PC-3 (cell line): ENCODE measurements around the gene NBAS.

Experiments used
- EZH2 ChIP-seq: fragments of 300-600 bp; sonication (generic); IDR thresholded peaks from one replicate; pipeline ENCODE4 v1.6.1; 2017; ENCODE audit warnings: antibody characterized with exemption, mild to moderate bottlenecking, low read length; ENCODE audit not compliant: unreplicated experiment
- TF ChIP-seq, protein P1 (sequence below): fragments of 300-600 bp; sonication (generic); conservative IDR thresholded peaks from 2 replicates; pipeline ENCODE4 v1.5.1; 2017; ENCODE audit warnings: antibody characterized with exemption, low read depth, mild to moderate bottlenecking, low read length

DNA sequence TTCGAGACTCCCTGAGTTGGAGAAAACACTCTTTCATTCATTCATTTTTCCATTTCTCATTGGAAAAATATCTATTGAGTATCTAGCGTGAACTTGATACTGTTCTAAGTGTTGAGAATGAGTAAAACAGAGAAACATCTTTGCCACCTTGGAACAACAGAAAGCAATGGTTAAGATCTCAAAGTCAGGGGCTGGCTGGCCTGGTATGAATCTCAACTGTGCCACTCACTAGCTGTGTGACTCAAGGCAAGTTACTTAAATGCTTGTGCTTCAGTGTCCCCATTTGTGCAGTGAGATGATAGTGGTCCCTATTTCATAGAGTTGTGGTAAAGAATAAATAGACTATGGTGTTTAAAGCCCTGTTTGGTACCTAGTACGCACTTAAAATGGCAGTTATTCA, 415.2 kb downstream of the NBAS start:
- TF ChIP-seq, protein P1, sequence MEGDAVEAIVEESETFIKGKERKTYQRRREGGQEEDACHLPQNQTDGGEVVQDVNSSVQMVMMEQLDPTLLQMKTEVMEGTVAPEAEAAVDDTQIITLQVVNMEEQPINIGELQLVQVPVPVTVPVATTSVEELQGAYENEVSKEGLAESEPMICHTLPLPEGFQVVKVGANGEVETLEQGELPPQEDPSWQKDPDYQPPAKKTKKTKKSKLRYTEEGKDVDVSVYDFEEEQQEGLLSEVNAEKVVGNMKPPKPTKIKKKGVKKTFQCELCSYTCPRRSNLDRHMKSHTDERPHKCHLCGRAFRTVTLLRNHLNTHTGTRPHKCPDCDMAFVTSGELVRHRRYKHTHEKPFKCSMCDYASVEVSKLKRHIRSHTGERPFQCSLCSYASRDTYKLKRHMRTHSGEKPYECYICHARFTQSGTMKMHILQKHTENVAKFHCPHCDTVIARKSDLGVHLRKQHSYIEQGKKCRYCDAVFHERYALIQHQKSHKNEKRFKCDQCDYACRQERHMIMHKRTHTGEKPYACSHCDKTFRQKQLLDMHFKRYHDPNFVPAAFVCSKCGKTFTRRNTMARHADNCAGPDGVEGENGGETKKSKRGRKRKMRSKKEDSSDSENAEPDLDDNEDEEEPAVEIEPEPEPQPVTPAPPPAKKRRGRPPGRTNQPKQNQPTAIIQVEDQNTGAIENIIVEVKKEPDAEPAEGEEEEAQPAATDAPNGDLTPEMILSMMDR, result no peak
- no peak for TF ChIP-seq EZH2
